DOHH2 (cell line): Measurements from ENCODE around the gene CCDC85C.

Experiments used
- CTCF ChIP-seq: fragments of 200-600 bp; sonication (generic); IDR thresholded peaks from one replicate; pipeline ENCODE4 v1.5.1; 2014; ENCODE audit warnings: antibody characterized with exemption, mild to moderate bottlenecking, low read depth, low read length; ENCODE audit not compliant: poor library complexity, severe bottlenecking
- EZH2phosphoT487 ChIP-seq: fragments of 200-600 bp; sonication (generic); IDR thresholded peaks from 2 replicates; pipeline ENCODE4 v1.6.1; 2017; ENCODE audit warnings: borderline replicate concordance, mild to moderate bottlenecking, antibody characterized with exemption, low read length, moderate library complexity, mixed read lengths

DNA sequence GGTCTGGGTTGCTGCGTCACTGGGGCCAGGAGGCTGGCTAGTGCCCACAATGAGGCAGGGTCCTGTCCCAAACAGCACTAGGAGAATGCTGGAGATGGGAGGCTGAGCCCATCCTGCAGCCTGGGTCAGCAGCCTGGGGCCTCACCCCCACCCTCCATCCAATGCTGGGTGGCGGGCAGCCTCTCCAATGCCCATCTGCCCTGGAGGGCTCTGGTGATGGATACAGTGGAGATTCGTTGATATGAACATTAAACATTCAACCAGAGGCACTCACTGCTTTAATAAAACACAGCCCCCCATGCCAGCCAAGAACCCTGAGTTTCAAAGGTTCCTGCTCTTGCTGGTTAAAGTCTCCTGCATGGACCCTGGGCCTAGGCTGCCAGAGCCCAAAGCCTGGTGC lies 21.5 kb upstream of the CCDC85C start:
- no peak for TF ChIP-seq CTCF
- no peak for TF ChIP-seq EZH2phosphoT487
